OCI-LY1 (cell line): ENCODE measurements around the gene FOXN3.

Experiments used
- H2AFZ ChIP-seq: fragments of 200-600 bp; sonication (generic), shearing (Covaris generic); 2 replicates; pipeline ENCODE4 v1.6.0; 2014; ENCODE audit warnings: antibody characterized with exemption, mild to moderate bottlenecking, low read length
- H3F3A ChIP-seq: fragments of 200-600 bp; sonication (generic), shearing (Covaris generic); 2 replicates; pipeline ENCODE4 v1.6.0; 2014; ENCODE audit warnings: mild to moderate bottlenecking, antibody characterized with exemption, low read length, moderate library complexity; ENCODE audit not compliant: insufficient read depth
- H3K27ac ChIP-seq: fragments of 200-600 bp; sonication (generic); 2 replicates; pipeline ENCODE4 v1.5.1; 2014; ENCODE audit warnings: low read length, mixed run types, mild to moderate bottlenecking, low read depth; ENCODE audit not compliant: poor library complexity, severe bottlenecking
- H3K27me3 ChIP-seq: fragments of 200-600 bp; sonication (generic); 2 replicates; pipeline ENCODE4 v1.6.0; 2014; ENCODE audit warnings: antibody characterized with exemption, mild to moderate bottlenecking, low read length, moderate library complexity; ENCODE audit not compliant: insufficient read depth
- H3K36me3 ChIP-seq: fragments of 200-600 bp; sonication (generic); 2 replicates; pipeline ENCODE4 v1.6.1; 2014; ENCODE audit warnings: mild to moderate bottlenecking, antibody characterized with exemption, low read length, moderate library complexity, mixed read lengths; ENCODE audit not compliant: insufficient read depth
- H3K4me1 ChIP-seq: fragments of 200-600 bp; sonication (generic); 2 replicates; pipeline ENCODE4 v1.5.1; 2014; ENCODE audit warnings: mild to moderate bottlenecking, low read length, moderate library complexity; ENCODE audit not compliant: insufficient read depth, severe bottlenecking
- H3K4me2 ChIP-seq: fragments of 200-600 bp; sonication (generic), shearing (Covaris generic); 2 replicates; pipeline ENCODE4 v1.6.1; 2014; ENCODE audit warnings: low read length
- H3K4me3 ChIP-seq: fragments of 200-600 bp; sonication (generic); 2 replicates; pipeline ENCODE4 v1.5.1; 2014; ENCODE audit warnings: low read length, low read depth, mild to moderate bottlenecking, mixed read lengths; ENCODE audit not compliant: poor library complexity, severe bottlenecking
- H3K79me2 ChIP-seq: fragments of 200-600 bp; shearing (Covaris generic); 2 replicates; pipeline ENCODE4 v1.6.1; 2016; ENCODE audit warnings: mixed run types, low read length, mixed read lengths; ENCODE audit not compliant: insufficient read depth
- H3K9ac ChIP-seq: fragments of 200-600 bp; sonication (generic), shearing (Covaris generic); 2 replicates; pipeline ENCODE4 v1.6.1; 2014; ENCODE audit warnings: mild to moderate bottlenecking, low read length, mixed read lengths
- H3K9me2 ChIP-seq: fragments of 200-600 bp; sonication (generic), shearing (Covaris generic); 2 replicates; pipeline ENCODE4 v1.6.1; 2014; ENCODE audit warnings: low read depth, mild to moderate bottlenecking, low read length, mixed read lengths
- H3K9me3 ChIP-seq: fragments of 200-600 bp; shearing (Covaris generic); 2 replicates; pipeline ENCODE4 v1.6.1; 2014; ENCODE audit warnings: low read length, mixed read lengths
- H4K20me1 ChIP-seq: fragments of 200-600 bp; sonication (generic), shearing (Covaris generic); 2 replicates; pipeline ENCODE4 v1.6.0; 2016; ENCODE audit warnings: mild to moderate bottlenecking, low read length; ENCODE audit not compliant: insufficient read depth
- EZH2 ChIP-seq: fragments of 200-600 bp; sonication (generic), shearing (Covaris generic); IDR thresholded peaks from 2 replicates; pipeline ENCODE4 v1.8.0; 2017; ENCODE audit warnings: borderline replicate concordance, mixed run types, mild to moderate bottlenecking, antibody characterized with exemption, low read length, moderate library complexity, mixed read lengths
- TF ChIP-seq, protein P1 (sequence below): fragments of 200-600 bp; sonication (generic), shearing (Covaris generic); IDR thresholded peaks from 2 replicates; pipeline ENCODE4 v1.5.1; 2017; ENCODE audit warnings: mild to moderate bottlenecking, antibody characterized with exemption, low read length, moderate library complexity, mixed read lengths

FOXN3 gene

DNA sequence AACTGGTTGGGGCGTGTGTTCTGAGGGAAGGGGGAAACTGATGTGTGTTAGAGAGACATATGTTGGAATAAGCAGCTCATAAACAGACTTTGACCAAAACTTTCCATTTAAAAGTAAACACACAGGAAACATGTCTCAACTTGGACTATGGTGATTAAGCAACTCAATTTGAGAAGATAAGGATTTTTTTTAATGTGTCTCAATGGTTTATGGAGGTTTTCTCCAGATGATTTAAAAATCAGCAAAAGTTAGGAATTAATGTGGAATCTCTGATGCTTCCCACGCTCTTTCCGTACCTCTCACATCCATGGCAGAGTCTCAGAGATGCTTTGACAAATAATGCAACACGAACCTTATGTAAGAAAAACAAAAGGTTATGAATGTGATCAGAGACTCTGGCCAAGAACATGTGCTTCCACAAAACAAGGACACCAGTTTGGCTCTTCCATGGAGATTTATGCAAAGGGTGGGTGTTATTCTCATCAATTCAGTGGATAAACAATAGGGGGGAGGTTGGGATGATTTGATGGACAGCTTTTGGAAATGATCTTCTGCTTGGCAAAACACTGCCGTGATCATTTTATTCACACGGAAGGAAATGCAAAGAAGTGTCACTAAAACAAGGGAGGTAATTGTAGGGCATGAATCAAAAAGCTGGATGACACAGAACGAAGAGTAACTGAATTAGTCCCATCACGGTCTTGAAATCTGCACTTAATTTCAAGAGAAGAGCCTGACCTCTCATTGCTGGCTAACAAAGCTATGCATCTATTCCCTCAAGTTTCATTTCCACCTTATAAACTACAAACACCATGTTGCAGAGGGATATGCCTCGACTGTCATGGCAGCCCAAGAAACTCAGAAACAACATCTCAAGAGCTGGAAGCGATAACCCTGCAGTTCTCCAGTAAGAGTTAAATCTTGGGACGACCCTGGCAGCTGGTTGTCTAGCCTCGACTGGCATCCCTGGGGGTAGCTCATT, 76.5 kb downstream of the FOXN3 start:
- H3K9ac ChIP-seq, result peak overlapping the region; percentile 52
- H2AFZ ChIP-seq, result no peak overlapping the region
- H4K20me1 ChIP-seq, result no peaks in the 10 kb centered on the region
- H3K9me2 ChIP-seq, result no peaks in the 10 kb centered on the region
- H3K4me3 ChIP-seq, result peak overlapping the region; percentile 20
- H3K4me2 ChIP-seq, result peak overlapping the region; percentile 59
- peaks cover 5% of the 10 kb centered on the region; the same call in 1 of the 2 replicates for H3F3A ChIP-seq
- H3K9me3 ChIP-seq, result no peaks in the 10 kb centered on the region
- H3K27ac ChIP-seq, result peak overlapping the region; percentile 87
- TF ChIP-seq, protein P1, sequence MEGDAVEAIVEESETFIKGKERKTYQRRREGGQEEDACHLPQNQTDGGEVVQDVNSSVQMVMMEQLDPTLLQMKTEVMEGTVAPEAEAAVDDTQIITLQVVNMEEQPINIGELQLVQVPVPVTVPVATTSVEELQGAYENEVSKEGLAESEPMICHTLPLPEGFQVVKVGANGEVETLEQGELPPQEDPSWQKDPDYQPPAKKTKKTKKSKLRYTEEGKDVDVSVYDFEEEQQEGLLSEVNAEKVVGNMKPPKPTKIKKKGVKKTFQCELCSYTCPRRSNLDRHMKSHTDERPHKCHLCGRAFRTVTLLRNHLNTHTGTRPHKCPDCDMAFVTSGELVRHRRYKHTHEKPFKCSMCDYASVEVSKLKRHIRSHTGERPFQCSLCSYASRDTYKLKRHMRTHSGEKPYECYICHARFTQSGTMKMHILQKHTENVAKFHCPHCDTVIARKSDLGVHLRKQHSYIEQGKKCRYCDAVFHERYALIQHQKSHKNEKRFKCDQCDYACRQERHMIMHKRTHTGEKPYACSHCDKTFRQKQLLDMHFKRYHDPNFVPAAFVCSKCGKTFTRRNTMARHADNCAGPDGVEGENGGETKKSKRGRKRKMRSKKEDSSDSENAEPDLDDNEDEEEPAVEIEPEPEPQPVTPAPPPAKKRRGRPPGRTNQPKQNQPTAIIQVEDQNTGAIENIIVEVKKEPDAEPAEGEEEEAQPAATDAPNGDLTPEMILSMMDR, result no peak
- no peak for TF ChIP-seq EZH2
- H3K4me1 ChIP-seq, result peaks cover 76% of the 10 kb centered on the region
- no peaks in the 10 kb centered on the region for H3K27me3 ChIP-seq
- H3K79me2 ChIP-seq, result 0 out of 2 replicates have a peak, but pooled peaks cover 4% of the 10 kb centered on the region
- peaks cover 13% of the 10 kb centered on the region; the same call in 1 of the 2 replicates for H3K36me3 ChIP-seq

DNA sequence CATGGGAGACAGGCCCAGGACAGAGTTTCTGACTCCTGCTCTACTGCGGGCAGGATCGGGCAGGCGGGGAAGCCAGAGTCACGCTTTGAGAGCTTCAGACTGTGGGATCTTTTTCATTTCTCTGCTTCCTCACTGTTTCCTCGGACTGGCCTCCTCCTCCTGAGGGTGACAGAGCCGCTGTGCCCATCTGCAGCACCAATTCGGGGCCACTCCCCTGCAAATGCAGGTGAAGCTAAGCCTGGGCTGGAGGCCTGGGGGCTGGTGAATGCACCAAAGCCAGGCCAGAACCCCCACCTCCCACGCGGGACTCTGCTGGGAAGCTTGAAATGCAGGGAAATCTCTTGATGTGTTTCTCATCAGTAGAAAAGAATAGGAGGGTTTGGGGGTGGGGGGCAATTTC, 77.5 kb downstream of the FOXN3 start:
- H4K20me1 ChIP-seq, result no peaks in the 10 kb centered on the region
- peaks cover 5% of the 10 kb centered on the region; the same call in 1 of the 2 replicates for H3F3A ChIP-seq
- peak overlapping the region; percentile 52 for H3K9ac ChIP-seq
- peaks cover 83% of the 10 kb centered on the region for H3K4me1 ChIP-seq
- H2AFZ ChIP-seq, result no peak overlapping the region
- H3K9me3 ChIP-seq, result no peaks in the 10 kb centered on the region
- H3K36me3 ChIP-seq, result peaks cover 9% of the 10 kb centered on the region; the same call in 1 of the 2 replicates
- H3K79me2 ChIP-seq, result 0 out of 2 replicates have a peak, but pooled peaks cover 3% of the 10 kb centered on the region
- no peak for TF ChIP-seq EZH2
- TF ChIP-seq, protein P1, result no peak
- H3K27me3 ChIP-seq, result no peaks in the 10 kb centered on the region
- no peaks in the 10 kb centered on the region for H3K9me2 ChIP-seq
- peak overlapping the region; percentile 7 for H3K4me3 ChIP-seq
- H3K4me2 ChIP-seq, result peak overlapping the region; percentile 59
- H3K27ac ChIP-seq, result peak overlapping the region; percentile 87

DNA sequence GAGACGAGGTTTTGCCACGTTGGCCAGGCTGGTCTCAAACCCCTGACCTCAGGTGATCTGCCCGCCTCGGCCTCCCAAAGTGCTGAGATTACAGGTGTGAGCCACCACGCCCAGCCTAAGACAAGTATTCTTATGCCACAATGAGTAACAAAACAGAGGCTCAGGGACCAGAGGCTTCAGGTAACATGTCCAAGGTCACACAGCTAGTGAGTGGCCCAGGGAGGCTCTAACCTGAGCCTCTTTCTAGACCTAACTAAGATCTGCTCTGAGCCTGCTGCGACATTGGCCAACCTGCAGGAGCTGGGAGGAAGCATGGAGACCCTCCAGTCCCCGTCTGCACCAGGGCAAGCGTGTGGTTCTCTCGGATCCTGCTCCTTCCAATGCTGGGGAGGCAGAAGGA, 77.9 kb downstream of the FOXN3 start:
- no peaks in the 10 kb centered on the region for H3K27me3 ChIP-seq
- H3K4me3 ChIP-seq, result peak overlapping the region; percentile 7
- peaks cover 5% of the 10 kb centered on the region; the same call in 1 of the 2 replicates for H3F3A ChIP-seq
- H2AFZ ChIP-seq, result no peak overlapping the region
- H4K20me1 ChIP-seq, result no peaks in the 10 kb centered on the region
- H3K4me1 ChIP-seq, result peaks cover 83% of the 10 kb centered on the region
- H3K9me3 ChIP-seq, result no peaks in the 10 kb centered on the region
- H3K9me2 ChIP-seq, result no peaks in the 10 kb centered on the region
- peak overlapping the region; percentile 87 for H3K27ac ChIP-seq
- no peaks in the 10 kb centered on the region for H3K79me2 ChIP-seq
- H3K9ac ChIP-seq, result peak overlapping the region; percentile 52; the same call in 1 of the 2 replicates
- peaks cover 5% of the 10 kb centered on the region; the same call in 1 of the 2 replicates for H3K36me3 ChIP-seq
- TF ChIP-seq EZH2, result no peak
- TF ChIP-seq, protein P1, result no peak
- peak overlapping the region; percentile 59 for H3K4me2 ChIP-seq
